NB4 (cell line): Measurements from ENCODE around the gene LFNG.

ENCODE experiments used
- CTCF ChIP-seq: IDR thresholded peaks from one replicate; pipeline ENCODE4 v1.5.1; 2012; ENCODE audit warnings: low read depth, low read length
- MAX ChIP-seq: IDR thresholded peaks from 2 replicates; pipeline ENCODE4 v1.6.1; 2011; ENCODE audit warnings: low read depth, low read length
- POLR2A ChIP-seq: IDR thresholded peaks from 2 replicates; pipeline ENCODE4 v1.6.1; 2011; ENCODE audit warnings: mild to moderate bottlenecking; ENCODE audit not compliant: insufficient read length; ENCODE audit errors: extremely low read depth

- TF ChIP-seq CTCF: no peak
- no peak for TF ChIP-seq MAX
- no peak for TF ChIP-seq POLR2A
Measured at GRCh38 chr7:2575733-2576340, 56.3 kb downstream of the LFNG start.
